ENCODE results near the gene DHRS4.
"Not testable (repeated sequence)": the region's sequence is repeated elsewhere in the genome, so short reads cannot be mapped to it uniquely, and the experiment has no call there.

DHRS4 gene

GRCh38 chr14:23939607-23940326, 13.8 kb upstream of the DHRS4 start:
- Histone ChIP-seq H3K27ac (ENCODE audit: low read depth, low read length) (no peak overlapping the region), H3K4me3 (ENCODE audit: low read depth in 1 of 5, low read length in 5 of 5) (no peak overlapping the region), H3K27me3 (ENCODE audit: control insufficient read depth in 5 of 5, insufficient read depth in 4 of 5, low read length in 5 of 5) (no peaks in the 10 kb centered on the region), H3K9me3 (ENCODE audit: control insufficient read depth in 5 of 5, low read length in 5 of 5) (no peaks in the 10 kb centered on the region), H3K9ac (ENCODE audit: low read length in 5 of 5) (no peak overlapping the region), H3K4me1 (ENCODE audit: control insufficient read depth in 5 of 5, insufficient read depth in 5 of 5, low read length in 5 of 5) (peaks cover 0 to 7% (median 0%) of the 10 kb centered on the region in 5 donors), H3K36me3 (ENCODE audit: control insufficient read depth in 5 of 5, insufficient read depth in 5 of 5, low read length in 5 of 5) (peaks cover 0 to 24% (median 12%) of the 10 kb centered on the region in 5 donors)

- Histone ChIP-seq H3K4me3 (ENCODE audit: low read depth in 1 of 5, low read length in 5 of 5) (no peak overlapping the region), H3K36me3 (ENCODE audit: control insufficient read depth in 5 of 5, insufficient read depth in 5 of 5, low read length in 5 of 5) (peaks cover 0 to 24% (median 12%) of the 10 kb centered on the region in 5 donors), H3K27ac (ENCODE audit: low read depth, low read length) (no peak overlapping the region), H3K9me3 (ENCODE audit: control insufficient read depth in 5 of 5, low read length in 5 of 5) (no peaks in the 10 kb centered on the region), H3K27me3 (ENCODE audit: control insufficient read depth in 5 of 5, insufficient read depth in 4 of 5, low read length in 5 of 5) (no peaks in the 10 kb centered on the region), H3K4me1 (ENCODE audit: control insufficient read depth in 5 of 5, insufficient read depth in 5 of 5, low read length in 5 of 5) (peaks cover 0 to 5% (median 0%) of the 10 kb centered on the region in 5 donors), H3K9ac (ENCODE audit: low read length in 5 of 5) (no peak overlapping the region)
Measured at GRCh38 chr14:23941230-23941629, 12.3 kb upstream of the DHRS4 start.

- H3K9ac ChIP-seq (ENCODE audit: low read length in 5 of 5), result no peak overlapping the region
- H3K9me3 ChIP-seq (ENCODE audit: control insufficient read depth in 5 of 5, low read length in 5 of 5), result no peaks in the 10 kb centered on the region
- H3K4me3 ChIP-seq (ENCODE audit: low read depth in 1 of 5, low read length in 5 of 5), result no peak overlapping the region
- peaks cover 0 to 24% (median 12%) of the 10 kb centered on the region in 5 donors for H3K36me3 ChIP-seq (ENCODE audit: control insufficient read depth in 5 of 5, insufficient read depth in 5 of 5, low read length in 5 of 5)
- H3K4me1 ChIP-seq (ENCODE audit: control insufficient read depth in 5 of 5, insufficient read depth in 5 of 5, low read length in 5 of 5), result peaks cover 0 to under 1% (median 0%) of the 10 kb centered on the region in 5 donors
- no peak overlapping the region for H3K27ac ChIP-seq (ENCODE audit: low read depth, low read length)
- H3K27me3 ChIP-seq (ENCODE audit: control insufficient read depth in 5 of 5, insufficient read depth in 4 of 5, low read length in 5 of 5), result no peaks in the 10 kb centered on the region
Measured at GRCh38 chr14:23941669-23942068, 11.9 kb upstream of the DHRS4 start.

GRCh38 chr14:23942587-23942986, 11.0 kb upstream of the DHRS4 start:
- H3K4me3 ChIP-seq (ENCODE audit: low read depth in 1 of 5, low read length in 5 of 5), result no peak overlapping the region
- no peaks in the 10 kb centered on the region for H3K27me3 ChIP-seq (ENCODE audit: control insufficient read depth in 5 of 5, insufficient read depth in 4 of 5, low read length in 5 of 5)
- no peaks in the 10 kb centered on the region for H3K9me3 ChIP-seq (ENCODE audit: control insufficient read depth in 5 of 5, low read length in 5 of 5)
- no peaks in the 10 kb centered on the region for H3K4me1 ChIP-seq (ENCODE audit: control insufficient read depth in 5 of 5, insufficient read depth in 5 of 5, low read length in 5 of 5)
- H3K9ac ChIP-seq (ENCODE audit: low read length in 5 of 5), result no peak overlapping the region
- H3K36me3 ChIP-seq (ENCODE audit: control insufficient read depth in 5 of 5, insufficient read depth in 5 of 5, low read length in 5 of 5), result peaks cover 0 to 24% (median 12%) of the 10 kb centered on the region in 5 donors
- H3K27ac ChIP-seq (ENCODE audit: low read depth, low read length), result no peak overlapping the region

DNA sequence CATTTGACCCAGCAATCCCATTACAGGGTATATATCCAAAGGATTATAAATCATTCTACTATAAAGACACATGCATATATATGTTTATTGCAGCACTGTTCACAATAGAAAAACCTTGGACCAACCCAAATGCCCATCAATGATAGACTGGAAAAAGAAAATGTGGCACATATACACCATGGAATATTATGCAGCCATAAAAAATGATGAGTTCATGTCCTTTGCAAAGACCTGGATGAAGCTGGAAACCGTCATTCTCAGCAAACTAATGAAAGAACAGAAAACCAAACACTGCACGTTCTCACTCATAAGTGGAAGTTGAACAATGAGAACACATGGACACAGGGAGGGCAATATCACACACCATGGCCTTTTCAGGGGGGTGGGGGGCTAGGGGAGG, 4.5 kb upstream of the DHRS4 start:
- H3K9ac ChIP-seq (ENCODE audit: low read length in 5 of 5); H3K4me3 ChIP-seq (ENCODE audit: low read depth in 1 of 5, low read length in 5 of 5); H3K9me3 ChIP-seq (ENCODE audit: control insufficient read depth in 5 of 5, low read length in 5 of 5); H3K27ac ChIP-seq (ENCODE audit: low read depth, low read length); H3K27me3 ChIP-seq (ENCODE audit: control insufficient read depth in 5 of 5, insufficient read depth in 4 of 5, low read length in 5 of 5); H3K36me3 ChIP-seq (ENCODE audit: control insufficient read depth in 5 of 5, insufficient read depth in 5 of 5, low read length in 5 of 5): not testable (repeated sequence)
- peaks cover 0 to 29% (median 20%) of the 10 kb centered on the region in 5 donors for H3K4me1 ChIP-seq (ENCODE audit: control insufficient read depth in 5 of 5, insufficient read depth in 5 of 5, low read length in 5 of 5)

- peaks cover 0 to 39% (median 28%) of the 10 kb centered on the region in 5 donors for H3K4me1 ChIP-seq (ENCODE audit: control insufficient read depth in 5 of 5, insufficient read depth in 5 of 5, low read length in 5 of 5)
- H3K9me3 ChIP-seq (ENCODE audit: control insufficient read depth in 5 of 5, low read length in 5 of 5), result no peaks in the 10 kb centered on the region
- H3K4me3 ChIP-seq (ENCODE audit: low read depth in 1 of 5, low read length in 5 of 5), result no peak overlapping the region
- no peak overlapping the region for H3K9ac ChIP-seq (ENCODE audit: low read length in 5 of 5)
- H3K27ac ChIP-seq (ENCODE audit: low read depth, low read length), result no peak overlapping the region
- no peaks in the 10 kb centered on the region for H3K27me3 ChIP-seq (ENCODE audit: control insufficient read depth in 5 of 5, insufficient read depth in 4 of 5, low read length in 5 of 5)
- H3K36me3 ChIP-seq (ENCODE audit: control insufficient read depth in 5 of 5, insufficient read depth in 5 of 5, low read length in 5 of 5), result peaks cover 0 to 2% (median 0%) of the 10 kb centered on the region in 5 donors
Measured at GRCh38 chr14:23950411-23951135, 3.0 kb upstream of the DHRS4 start.

GRCh38 chr14:23951136-23951466, 2.5 kb upstream of the DHRS4 start:
- H3K36me3 ChIP-seq (ENCODE audit: control insufficient read depth in 5 of 5, insufficient read depth in 5 of 5, low read length in 5 of 5); H3K9ac ChIP-seq (ENCODE audit: low read length in 5 of 5); H3K4me3 ChIP-seq (ENCODE audit: low read depth in 1 of 5, low read length in 5 of 5); H3K9me3 ChIP-seq (ENCODE audit: control insufficient read depth in 5 of 5, low read length in 5 of 5); H3K27ac ChIP-seq (ENCODE audit: low read depth, low read length); H3K27me3 ChIP-seq (ENCODE audit: control insufficient read depth in 5 of 5, insufficient read depth in 4 of 5, low read length in 5 of 5): not testable (repeated sequence)
- peaks cover 0 to 39% (median 28%) of the 10 kb centered on the region in 5 donors for H3K4me1 ChIP-seq (ENCODE audit: control insufficient read depth in 5 of 5, insufficient read depth in 5 of 5, low read length in 5 of 5)

- Histone ChIP-seq H3K9me3 (ENCODE audit: control insufficient read depth in 5 of 5, low read length in 5 of 5) (no peaks in the 10 kb centered on the region), H3K4me1 (ENCODE audit: control insufficient read depth in 5 of 5, insufficient read depth in 5 of 5, low read length in 5 of 5) (peaks cover 0 to 39% (median 28%) of the 10 kb centered on the region in 5 donors), H3K27ac (ENCODE audit: low read depth, low read length) (no peak overlapping the region), H3K27me3 (ENCODE audit: control insufficient read depth in 5 of 5, insufficient read depth in 4 of 5, low read length in 5 of 5) (no peaks in the 10 kb centered on the region), H3K36me3 (ENCODE audit: control insufficient read depth in 5 of 5, insufficient read depth in 5 of 5, low read length in 5 of 5) (peaks cover 0 to 8% (median 0%) of the 10 kb centered on the region in 5 donors), H3K4me3 (ENCODE audit: low read depth in 1 of 5, low read length in 5 of 5) (peak overlapping the region in 1 of 5 donors; percentile 25), H3K9ac (ENCODE audit: low read length in 5 of 5) (peak overlapping the region in 2 of 5 donors; percentile 5 to 32)
Measured at GRCh38 chr14:23951590-23952201, 1.9 kb upstream of the DHRS4 start.

- not testable (repeated sequence) for H3K36me3 ChIP-seq (ENCODE audit: control insufficient read depth in 5 of 5, insufficient read depth in 5 of 5, low read length in 5 of 5); H3K27me3 ChIP-seq (ENCODE audit: control insufficient read depth in 5 of 5, insufficient read depth in 4 of 5, low read length in 5 of 5); H3K9me3 ChIP-seq (ENCODE audit: control insufficient read depth in 5 of 5, low read length in 5 of 5)
- peaks cover 0 to 39% (median 28%) of the 10 kb centered on the region in 5 donors for H3K4me1 ChIP-seq (ENCODE audit: control insufficient read depth in 5 of 5, insufficient read depth in 5 of 5, low read length in 5 of 5)
- peak overlapping the region; percentile 85 to 99 (median 96) for H3K4me3 ChIP-seq (ENCODE audit: low read depth in 1 of 5, low read length in 5 of 5)
- peak overlapping the region; percentile 91 for H3K27ac ChIP-seq (ENCODE audit: low read depth, low read length)
- H3K9ac ChIP-seq (ENCODE audit: low read length in 5 of 5), result peak overlapping the region in 4 of 5 donors; percentile 80 to 99 (median 96)
Measured at GRCh38 chr14:23953116-23953463, 480 bp upstream of the DHRS4 start.

DNA sequence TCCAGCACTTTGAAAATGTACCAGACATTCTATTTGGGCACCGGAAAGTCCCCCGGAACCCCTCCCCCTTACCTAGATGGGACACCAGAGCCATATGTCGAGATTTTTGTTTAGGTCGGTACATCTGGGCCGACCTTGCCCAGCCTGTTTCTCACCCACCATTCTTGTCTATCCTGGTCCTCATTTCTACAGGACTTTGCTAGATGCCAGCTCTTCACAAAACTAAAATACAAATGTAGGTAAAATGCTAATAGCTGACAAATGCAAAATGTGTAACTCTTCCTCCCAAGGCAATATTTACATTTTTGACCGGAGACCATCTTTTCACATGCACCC, 677 bp downstream of the DHRS4 start:
- Histone ChIP-seq H3K4me3 (ENCODE audit: low read depth in 1 of 5, low read length in 5 of 5) (peak overlapping the region; percentile 94 to 99 (median 96)), H3K9ac (ENCODE audit: low read length in 5 of 5) (peak overlapping the region; percentile 80 to 99 (median 96)), H3K4me1 (ENCODE audit: control insufficient read depth in 5 of 5, insufficient read depth in 5 of 5, low read length in 5 of 5) (peaks cover 0 to 39% (median 28%) of the 10 kb centered on the region in 5 donors), H3K27ac (ENCODE audit: low read depth, low read length) (peak overlapping the region; percentile 91)
- H3K36me3 ChIP-seq (ENCODE audit: control insufficient read depth in 5 of 5, insufficient read depth in 5 of 5, low read length in 5 of 5); H3K9me3 ChIP-seq (ENCODE audit: control insufficient read depth in 5 of 5, low read length in 5 of 5); H3K27me3 ChIP-seq (ENCODE audit: control insufficient read depth in 5 of 5, insufficient read depth in 4 of 5, low read length in 5 of 5): not testable (repeated sequence)

Measured in subcutaneous abdominal adipose tissue (tissue), 5 donors.